Lower leg skin (tissue), 4 donors: ENCODE results near the gene SERTM1. TPM values are rescaled to one million over a fixed set of nuclear protein-coding genes. Genes with fewer than 3 reads are reported as not detected.

Experiments used
- DNase-seq, 2 donors: peaks; one replicate each; pipeline ENCODE4 v3.0.0-alpha.2; 2019; ENCODE audit warnings: low spot score in 2 of 2
- H3K4me3 ChIP-seq: fragments of 200-600 bp; sonication (generic); 2 replicates; pipeline ENCODE4 v1.5.1; 2017; ENCODE audit warnings: mild to moderate bottlenecking, low read depth; ENCODE audit not compliant: poor library complexity, severe bottlenecking
- POLR2A ChIP-seq, 2 donors: fragments of 450-650 bp; IDR thresholded peaks; one replicate each; pipeline ENCODE4 v1.6.1; 2016 to 2017; ENCODE audit warnings: antibody characterized with exemption in 2 of 2, mild to moderate bottlenecking in 1 of 2, moderate library complexity in 1 of 2
- WGBS, 2 donors: methylation state at CpG; one replicate each; pipeline ENCODE4 v1.1.5; 2018; 5-methylcytosine and 5-hydroxymethylcytosine counted together
- intact Hi-C: fragments of 100-400 bp; cut with DNase I; formaldehyde crosslinking; loops from one replicate; pipeline ENCODE4 v1.15.0; 2023; ENCODE audit warnings: low total_unique reads
- total RNA-seq, 4 donors: library from RNA; depleted of rRNA; stranded (reverse); fragments of >200 nt; gene quantifications; one replicate each; pipeline ENCODE4 v1.1.0, GENCODE V29; 2016
- TF ChIP-seq, protein P1 (sequence below), 3 donors: fragments of 450-650 bp; IDR thresholded peaks; one replicate each; pipeline ENCODE4 v1.5.1; 2016; ENCODE audit warnings: antibody characterized with exemption in 3 of 3, mild to moderate bottlenecking in 3 of 3, moderate library complexity in 2 of 3

The SERTM1 gene
- total RNA-seq, 4 donors from 2014 or later, result not detected

DNA sequence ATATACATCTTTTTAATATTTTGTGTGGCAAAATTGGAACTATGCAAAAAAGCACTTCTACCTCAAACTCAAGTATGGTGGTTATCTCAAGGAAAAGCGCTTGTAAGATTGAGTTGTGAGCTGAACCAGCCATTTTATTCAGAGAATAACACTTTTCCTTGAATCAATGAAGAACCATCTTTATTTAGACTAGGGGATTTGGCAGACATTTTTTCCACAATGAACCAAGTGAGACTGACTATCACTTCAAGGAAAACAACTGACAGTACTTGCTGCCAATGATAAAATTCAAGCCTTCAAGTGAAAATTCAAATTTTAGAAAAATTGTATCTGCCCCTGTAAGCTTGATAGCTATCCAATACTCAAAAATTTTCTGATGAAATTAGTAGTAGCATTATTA is 23.2 kb upstream of the SERTM1 start:
- WGBS, 2 donors, result 92 to 100% methylated on average over 1 of the region's 1 CpG
- no peak overlapping the region for H3K4me3 ChIP-seq
- DNase-seq, result no peak
- intact Hi-C loops, result no loop called here
- TF ChIP-seq, protein P1, sequence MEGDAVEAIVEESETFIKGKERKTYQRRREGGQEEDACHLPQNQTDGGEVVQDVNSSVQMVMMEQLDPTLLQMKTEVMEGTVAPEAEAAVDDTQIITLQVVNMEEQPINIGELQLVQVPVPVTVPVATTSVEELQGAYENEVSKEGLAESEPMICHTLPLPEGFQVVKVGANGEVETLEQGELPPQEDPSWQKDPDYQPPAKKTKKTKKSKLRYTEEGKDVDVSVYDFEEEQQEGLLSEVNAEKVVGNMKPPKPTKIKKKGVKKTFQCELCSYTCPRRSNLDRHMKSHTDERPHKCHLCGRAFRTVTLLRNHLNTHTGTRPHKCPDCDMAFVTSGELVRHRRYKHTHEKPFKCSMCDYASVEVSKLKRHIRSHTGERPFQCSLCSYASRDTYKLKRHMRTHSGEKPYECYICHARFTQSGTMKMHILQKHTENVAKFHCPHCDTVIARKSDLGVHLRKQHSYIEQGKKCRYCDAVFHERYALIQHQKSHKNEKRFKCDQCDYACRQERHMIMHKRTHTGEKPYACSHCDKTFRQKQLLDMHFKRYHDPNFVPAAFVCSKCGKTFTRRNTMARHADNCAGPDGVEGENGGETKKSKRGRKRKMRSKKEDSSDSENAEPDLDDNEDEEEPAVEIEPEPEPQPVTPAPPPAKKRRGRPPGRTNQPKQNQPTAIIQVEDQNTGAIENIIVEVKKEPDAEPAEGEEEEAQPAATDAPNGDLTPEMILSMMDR (IDR thresholded peaks at IDR 0.05), result no peak

DNA sequence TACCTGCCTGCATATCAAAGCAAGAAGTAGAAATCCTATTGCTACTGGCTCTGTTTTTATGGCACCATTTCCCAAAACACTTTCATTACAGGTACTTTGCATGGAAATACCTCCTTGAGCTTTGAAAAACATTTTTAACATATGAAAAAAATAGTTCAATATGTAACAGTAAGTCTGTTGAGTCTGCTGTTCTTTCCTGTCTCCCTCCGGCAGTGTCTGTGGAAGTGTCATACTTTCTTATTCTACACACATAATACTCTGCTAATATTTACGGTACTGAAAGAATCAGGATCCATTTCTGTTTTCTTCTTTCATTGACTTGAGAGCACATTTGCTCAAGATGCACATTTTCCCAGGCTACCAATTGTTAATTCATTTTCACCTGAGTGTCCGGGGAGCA is 8.2 kb upstream of the SERTM1 start:
- WGBS, 2 donors, result 75 to 82% methylated on average over 3 of the region's 3 CpGs
- DNase-seq, result no peak
- intact Hi-C loops, result no loop called here

DNA sequence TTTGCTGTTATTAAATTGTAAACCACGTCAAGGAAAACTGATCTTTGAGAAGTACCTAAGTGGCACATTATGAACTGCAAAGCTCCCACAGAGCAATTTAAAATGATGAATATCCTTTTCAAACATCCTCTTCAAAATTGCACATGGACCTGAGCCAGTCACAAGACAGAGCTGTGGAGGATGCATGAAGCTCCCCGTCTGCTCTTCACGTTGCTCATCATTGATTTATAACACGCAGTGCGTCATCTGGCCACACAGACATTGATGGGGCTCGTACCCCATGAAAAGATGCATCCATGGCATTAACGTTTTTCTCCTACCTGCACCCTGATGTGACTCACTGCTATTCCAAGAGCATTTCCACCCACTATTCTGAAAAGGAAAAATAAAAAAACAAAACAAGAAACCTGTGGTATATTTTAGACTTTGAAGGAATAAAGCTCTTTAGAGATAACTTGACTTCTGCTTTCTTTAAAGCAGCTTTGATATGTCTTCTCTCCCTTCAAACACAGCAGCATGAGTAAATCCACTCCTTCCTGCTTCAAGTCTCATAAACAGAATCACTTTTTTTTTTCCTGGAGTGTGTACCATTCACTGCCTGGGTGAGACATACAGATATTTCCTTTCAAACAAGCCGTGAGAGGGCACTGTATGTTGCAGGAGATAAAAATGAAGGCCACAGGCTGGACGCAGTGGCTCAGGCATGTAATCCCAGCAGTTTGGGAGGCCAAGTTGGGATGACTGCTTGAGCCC is 7.2 kb upstream of the SERTM1 start:
- TF ChIP-seq, protein P1 (IDR thresholded peaks at IDR 0.05), result no peak
- no peak for TF ChIP-seq POLR2A (IDR thresholded peaks at IDR 0.05)
- intact Hi-C loops, result no loop called here
- WGBS, 2 donors, result 66 to 70% methylated on average over 9 of the region's 9 CpGs
- no peak for DNase-seq
- H3K4me3 ChIP-seq, result no peak overlapping the region

More for the DNA sequence above, 8.2 kb upstream of the SERTM1 start:
- TF ChIP-seq POLR2A (IDR thresholded peaks at IDR 0.05), result no peak
- TF ChIP-seq, protein P1 (IDR thresholded peaks at IDR 0.05), result no peak
- H3K4me3 ChIP-seq, result no peak overlapping the region

DNA sequence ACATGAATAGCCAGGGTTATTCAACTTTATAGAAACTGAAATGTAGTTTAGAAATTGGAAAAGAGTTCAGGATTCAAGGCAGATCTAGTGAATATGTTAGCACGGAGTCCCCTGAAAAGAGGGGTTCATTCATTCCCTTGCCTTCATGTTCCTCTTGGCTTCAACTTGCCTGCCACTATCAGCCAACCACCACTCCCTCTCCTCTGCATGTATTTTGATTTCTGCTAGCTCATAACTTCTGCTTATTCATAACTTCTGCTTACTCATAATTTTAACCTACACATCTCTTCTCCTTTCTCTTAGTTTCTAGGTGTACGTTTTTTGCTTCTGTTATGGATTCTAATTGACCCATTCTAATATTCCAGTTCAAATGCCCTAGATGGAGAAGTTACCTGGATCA is 5.5 kb upstream of the SERTM1 start:
- no peak overlapping the region for H3K4me3 ChIP-seq
- no peak for DNase-seq
- no peak for TF ChIP-seq POLR2A (IDR thresholded peaks at IDR 0.05)
- TF ChIP-seq, protein P1 (IDR thresholded peaks at IDR 0.05), result no peak
- WGBS, 2 donors, result 65 to 83% methylated on average over 2 of the region's 2 CpGs
- intact Hi-C loops, result no loop called here

DNA sequence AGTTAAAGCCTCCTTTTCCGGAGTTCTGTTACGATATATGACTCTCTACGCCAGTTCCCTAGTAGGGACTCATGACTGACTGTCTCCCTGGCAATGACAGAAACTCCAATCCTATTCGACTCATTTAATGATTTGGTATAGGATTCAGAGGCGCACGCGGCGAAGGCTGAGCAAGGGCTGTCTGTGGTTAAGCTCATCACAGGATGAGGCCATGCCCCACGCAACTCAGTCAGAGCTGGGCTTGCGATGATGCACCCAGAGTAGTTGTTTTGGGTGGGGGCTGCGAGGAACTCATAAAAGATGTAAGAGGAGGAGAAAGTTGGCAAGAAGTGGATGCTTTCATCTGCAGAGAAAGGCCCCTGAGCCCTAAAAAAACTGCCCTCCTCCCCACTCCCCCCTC is 468 bp upstream of the SERTM1 start:
- H3K4me3 ChIP-seq, result no peak overlapping the region
- WGBS, 2 donors, result 50 to 52% methylated on average over 11 of the region's 11 CpGs
- no peak for DNase-seq
- TF ChIP-seq, protein P1 (IDR thresholded peaks at IDR 0.05), result no peak
- no peak for TF ChIP-seq POLR2A (IDR thresholded peaks at IDR 0.05)
- intact Hi-C loops, result no loop called here
